Subcutaneous adipose tissue (tissue), 4 donors: Measurements from ENCODE around the gene EVL. TPM values are rescaled to one million over a fixed set of nuclear protein-coding genes. Genes with fewer than 3 reads are reported as not detected.

Source experiments
- CTCF ChIP-seq: fragments of 450-650 bp; IDR thresholded peaks from one replicate; pipeline ENCODE4 v1.5.1; 2016; ENCODE audit warnings: low read depth, mild to moderate bottlenecking, control low read depth, antibody characterized with exemption, moderate library complexity
- total RNA-seq, 4 donors: library from RNA; depleted of rRNA; stranded (reverse); fragments of >200 nt; gene quantifications; one replicate each; pipeline ENCODE4 v1.1.0, GENCODE V29; 2016

The EVL gene
- total RNA-seq, 4 donors from 2014 or later: 36.7 to 108 (median 46.5) TPM

DNA sequence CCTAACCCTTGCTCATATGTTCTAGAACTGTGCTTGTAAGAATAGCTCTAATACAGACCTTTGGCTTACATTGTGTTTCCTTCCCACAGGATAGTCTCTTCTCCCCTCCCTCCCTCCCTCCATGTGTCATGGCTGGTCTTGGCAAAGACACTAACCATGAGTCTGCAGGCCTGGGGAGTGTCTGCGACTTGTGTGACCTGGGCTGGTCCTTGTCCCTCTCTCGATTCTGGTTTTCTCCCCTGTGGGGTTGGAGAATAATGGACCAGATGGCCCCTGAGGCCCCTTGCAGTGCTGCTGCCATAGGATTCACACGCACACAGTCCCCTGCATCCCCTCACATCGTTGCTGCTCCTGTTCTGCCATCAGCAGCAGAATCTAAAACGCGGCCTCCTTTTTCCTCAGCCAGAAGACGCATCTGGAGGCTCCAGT, 64.0 kb downstream of the EVL start:
- no peak for TF ChIP-seq CTCF

GRCh38 chr14:100130521-100130920, 65.3 kb downstream of the EVL start:
- no peak for TF ChIP-seq CTCF

DNA sequence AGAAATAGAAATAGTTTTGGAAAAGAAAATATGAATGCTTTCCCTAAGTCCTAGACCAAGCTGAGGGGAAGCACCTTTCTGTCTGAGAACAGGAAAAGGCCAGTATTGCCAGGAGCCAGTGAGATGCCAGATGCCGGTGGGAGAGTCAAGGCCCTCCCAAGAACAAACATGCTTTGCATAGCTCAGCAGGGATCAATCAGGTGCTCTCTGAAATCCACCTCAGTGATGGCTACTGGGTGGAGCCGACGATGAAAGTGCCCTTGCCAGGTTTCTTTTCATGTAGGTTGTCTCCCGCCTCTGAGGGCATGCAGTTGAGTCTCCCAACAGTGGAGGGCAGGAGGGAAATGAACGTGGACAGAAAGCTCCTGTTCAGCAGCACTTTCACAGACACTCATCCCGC, 66.0 kb downstream of the EVL start:
- no peak for TF ChIP-seq CTCF

DNA sequence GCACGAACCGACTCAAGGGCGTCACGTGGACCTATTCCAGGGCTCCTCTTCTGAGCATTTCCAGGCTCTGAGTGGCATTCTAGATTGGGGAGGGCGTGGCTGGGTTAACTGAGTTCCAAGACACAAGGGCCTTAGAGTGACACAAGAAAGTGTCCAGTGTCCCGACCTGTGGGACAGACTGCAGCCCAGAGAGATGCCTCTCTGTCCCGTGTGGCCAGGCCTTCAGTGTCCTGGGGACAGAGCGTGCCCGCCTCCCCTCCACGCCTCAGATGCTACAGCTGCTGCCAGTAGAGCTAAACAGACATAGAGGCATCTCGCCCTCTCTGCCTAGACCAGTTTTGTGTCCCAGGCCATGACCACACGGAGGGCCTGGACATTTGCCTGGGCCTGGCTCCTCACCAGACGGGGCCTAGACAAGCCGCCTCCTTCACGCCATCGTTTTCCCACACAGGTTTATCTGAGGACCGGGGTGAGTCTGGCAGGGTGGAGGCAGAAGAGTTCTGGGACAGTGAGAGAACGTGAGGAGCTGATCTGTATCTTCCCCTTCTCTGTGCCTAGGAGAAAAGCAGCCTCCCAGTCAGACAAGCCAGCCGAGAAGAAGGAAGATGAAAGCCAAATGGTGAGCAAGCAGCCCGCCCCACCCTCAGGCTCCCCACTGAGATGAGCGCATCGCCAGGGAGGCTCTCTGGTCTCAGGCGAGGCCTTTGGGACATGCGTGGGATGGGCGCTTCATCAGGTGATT, 67.1 kb downstream of the EVL start:
- TF ChIP-seq CTCF: no peak

DNA sequence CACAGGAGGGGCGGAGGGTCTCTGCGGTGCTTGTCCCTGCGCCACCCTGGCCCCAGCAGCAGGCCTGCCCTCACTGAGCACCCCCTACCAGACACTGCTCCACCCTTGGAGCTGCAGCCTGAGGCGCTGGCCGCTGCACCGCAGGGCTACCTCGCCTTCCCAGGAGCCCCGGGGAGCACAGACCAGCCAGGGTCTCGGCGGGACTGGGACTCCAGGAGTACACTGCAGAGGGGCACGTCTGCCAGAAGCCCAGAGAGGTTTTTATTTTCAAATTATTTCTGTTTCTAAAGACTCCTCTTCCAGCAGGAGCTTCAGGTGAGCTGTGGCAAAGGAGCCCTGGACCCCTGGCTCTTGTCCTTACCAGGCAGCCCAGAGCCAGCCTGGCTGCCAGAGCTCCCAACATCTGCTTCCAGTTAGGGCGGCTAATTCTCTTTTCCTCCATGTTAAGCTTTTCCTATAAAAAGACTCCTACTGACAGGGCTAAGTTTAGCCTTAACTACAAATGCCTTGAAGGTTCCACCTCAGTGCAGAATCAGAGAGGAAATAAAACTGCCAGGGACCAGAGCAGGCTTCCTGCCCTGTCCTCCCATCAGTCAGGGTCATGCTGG, 67.8 kb downstream of the EVL start:
- no peak for TF ChIP-seq CTCF

DNA sequence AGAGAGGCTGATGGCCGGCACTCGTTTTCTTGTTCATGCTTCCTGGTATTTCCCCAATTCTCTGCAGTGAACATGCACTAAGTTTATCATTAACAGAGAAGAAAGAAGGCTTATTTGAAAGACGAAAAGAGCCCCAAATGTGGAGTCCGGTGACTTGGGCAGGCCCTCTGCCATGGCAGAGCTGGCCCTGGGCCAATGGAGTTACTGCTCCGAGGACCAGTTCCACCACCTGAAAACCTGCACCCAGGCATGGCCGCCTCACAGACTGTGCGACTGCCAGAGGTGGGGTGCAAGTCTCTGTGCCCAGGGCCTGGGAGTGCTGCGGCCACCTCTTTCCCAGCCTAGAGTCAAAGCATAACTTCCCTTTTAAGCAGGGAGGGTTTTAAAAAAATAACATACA, 69.4 kb downstream of the EVL start:
- no peak for TF ChIP-seq CTCF

- TF ChIP-seq CTCF: no peak
These were observed 69.9 kb downstream of the EVL start for GRCh38 chr14:100135073-100135472.
